Right lobe of liver (tissue), 6 donors: Measurements from ENCODE around the gene ABI3. TPM values are rescaled to one million over a fixed set of nuclear protein-coding genes. Genes with fewer than 3 reads are reported as not detected.

Experiments used
- ATAC-seq, 4 donors: fragments of 200-7000 bp; cut with Tn5 transposase; one replicate each; pipeline ENCODE4 v1.9.1; 2020; ENCODE audit warnings: mild to moderate bottlenecking in 4 of 4, moderate library complexity in 4 of 4
- DNase-seq, 3 donors: peaks; one replicate each; pipeline ENCODE4 v3.0.0-alpha.2; 2020
- H3K27ac ChIP-seq, 3 donors: fragments of 200-600 bp; one replicate each; pipeline ENCODE4 v1.8.0; 2022
- H3K27me3 ChIP-seq, 2 donors: fragments of 200-600 bp; one replicate each; pipeline ENCODE4 v1.8.0; 2022
- H3K36me3 ChIP-seq, 4 donors: fragments of 200-600 bp; sonication (generic) in 1 of 4; one replicate each; pipeline versions ENCODE4 v1.5.1 to v1.8.0; 2017 to 2022; ENCODE audit warnings: control low read depth in 1 of 4
- H3K4me1 ChIP-seq, 4 donors: fragments of 200-600 bp; sonication (generic) in 1 of 4; one replicate each; pipeline versions ENCODE4 v1.5.1 to v1.8.0; 2017 to 2022; ENCODE audit warnings: control low read depth in 1 of 4
- H3K4me3 ChIP-seq, 3 donors: fragments of 200-600 bp; one replicate each; pipeline ENCODE4 v1.8.0; 2022
- H3K9me3 ChIP-seq, 4 donors: fragments of 200-600 bp; sonication (generic) in 1 of 4; one replicate each; pipeline versions ENCODE4 v1.5.1 to v1.8.0; 2017 to 2022; ENCODE audit warnings: control low read depth in 1 of 4
- POLR2A ChIP-seq: fragments of 450-650 bp; IDR thresholded peaks from one replicate; pipeline ENCODE4 v1.6.1; 2017; ENCODE audit warnings: antibody characterized with exemption, mild to moderate bottlenecking
- WGBS: methylation state at CpG from one replicate; pipeline ENCODE4 v1.1.6; 2018; ENCODE audit warnings: low coverage, low lambda C conversion rate; ENCODE audit not compliant: insufficient coverage; ENCODE audit errors: missing lambda C conversion rate; 5-methylcytosine and 5-hydroxymethylcytosine counted together
- intact Hi-C, 2 donors: fragments of 100-400 bp; cut with DNase I; formaldehyde crosslinking; loops; one replicate each; pipeline versions ENCODE4 v1.11.2 to v1.14.1; 2022
- total RNA-seq, 6 experiments: library from RNA; depleted of rRNA in 2 of 6; stranded (reverse); fragments of >200 nt in 2 of 6; fragmentation: NEBNext Ultra II Directional in 3 of 6; extraction: Animal tissue kit (Norgen Biotek cat#: 25700) in 3 of 6; gene quantifications; one replicate each; pipeline versions ENCODE4 v1.1.0 to v1.2.4, GENCODE V29; 2016 to 2023
- TF ChIP-seq, protein P1 (sequence below), 4 donors: fragments of 200-600 bp in 3 of 4; fragments of 450-650 bp in 1 of 4; IDR thresholded peaks; one replicate each; pipeline versions ENCODE4 v1.5.1 to v1.8.0; 2016 to 2022; ENCODE audit warnings: antibody characterized with exemption in 4 of 4, mild to moderate bottlenecking in 2 of 4
- donor health status: DM: no; HTN: yes; CAD: no.
- donor health status: DM: no; HTN: no; CAD: no.
- donor health status: DM: no; HTN: no; CAD: no.
- donor health status: DM: no; HTN: yes; CAD: no.
- donor health status: DM: no; HTN: yes; CAD: no.

The ABI3 gene
- total RNA-seq, 6 experiments from 2014 or later, result 3.0 to 9.7 (median 3.8) TPM

DNA sequence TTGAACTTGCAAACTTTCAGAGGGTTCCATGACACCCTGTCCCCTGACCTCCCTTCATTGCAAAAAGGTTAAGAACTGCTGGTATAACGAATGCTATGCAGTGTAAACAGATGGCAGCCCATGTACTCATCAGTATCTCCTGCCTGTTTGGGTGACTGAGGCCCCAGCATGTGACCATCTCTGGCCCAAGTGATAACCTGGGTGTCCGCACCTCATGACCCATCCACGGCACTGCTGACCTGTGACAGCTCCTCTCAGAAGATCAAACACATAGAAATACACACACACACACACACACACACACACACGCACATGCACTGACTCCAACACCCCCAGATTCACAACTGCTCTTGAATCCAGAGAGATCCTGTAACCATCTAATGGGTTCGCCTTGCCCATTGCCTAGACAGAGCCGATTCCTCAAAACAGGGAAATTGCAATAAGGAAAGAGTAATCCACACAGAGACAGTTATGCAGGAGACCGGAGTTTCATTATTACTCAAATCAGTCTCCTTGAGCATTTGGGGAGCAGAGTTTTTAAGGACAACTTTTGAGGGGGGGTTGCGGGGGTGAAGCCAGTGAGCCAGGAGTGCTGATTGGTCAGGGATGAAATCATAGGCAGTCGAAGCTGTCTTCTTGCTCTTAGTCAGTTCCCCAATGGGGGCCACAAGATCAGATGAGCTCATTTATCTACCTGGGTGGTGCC, 31.3 kb downstream of the ABI3 start:
- intact Hi-C loops, result no loop called here
- no peak for ATAC-seq
- 64% methylated on average over 7 of the region's 9 CpGs for whole genome bisulfite sequencing

DNA sequence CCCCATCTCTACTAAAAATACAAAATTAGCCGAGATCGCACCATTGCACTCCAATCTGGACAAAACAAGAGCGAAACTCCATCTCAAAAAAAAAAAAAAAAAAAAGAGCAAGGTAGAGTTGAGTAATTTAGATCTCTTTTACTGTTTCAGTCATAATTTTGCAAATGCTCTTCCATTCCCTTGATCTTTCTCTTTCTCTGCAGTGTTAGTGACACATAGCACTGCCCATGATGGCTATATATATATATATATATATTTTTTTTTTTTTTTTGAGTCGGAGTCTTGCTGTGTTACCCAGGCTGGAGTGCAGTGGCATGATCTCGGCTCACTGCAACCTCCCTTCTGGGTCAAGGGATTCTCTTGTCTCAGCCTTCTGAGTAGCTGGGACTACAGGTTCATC, 32.3 kb downstream of the ABI3 start:
- intact Hi-C loops, result no loop called here
- 67% methylated on average over 3 of the region's 5 CpGs for WGBS
- Histone ChIP-seq H3K27me3 (no peaks in the 10 kb centered on the region), H3K36me3 (no peaks in the 10 kb centered on the region), H3K9me3 (no peaks in the 10 kb centered on the region), H3K4me3 (no peak overlapping the region), H3K27ac (no peak overlapping the region), H3K4me1 (no peaks in the 10 kb centered on the region)
- ATAC-seq, result no peak
- no peak for TF ChIP-seq POLR2A
- TF ChIP-seq, protein P1, sequence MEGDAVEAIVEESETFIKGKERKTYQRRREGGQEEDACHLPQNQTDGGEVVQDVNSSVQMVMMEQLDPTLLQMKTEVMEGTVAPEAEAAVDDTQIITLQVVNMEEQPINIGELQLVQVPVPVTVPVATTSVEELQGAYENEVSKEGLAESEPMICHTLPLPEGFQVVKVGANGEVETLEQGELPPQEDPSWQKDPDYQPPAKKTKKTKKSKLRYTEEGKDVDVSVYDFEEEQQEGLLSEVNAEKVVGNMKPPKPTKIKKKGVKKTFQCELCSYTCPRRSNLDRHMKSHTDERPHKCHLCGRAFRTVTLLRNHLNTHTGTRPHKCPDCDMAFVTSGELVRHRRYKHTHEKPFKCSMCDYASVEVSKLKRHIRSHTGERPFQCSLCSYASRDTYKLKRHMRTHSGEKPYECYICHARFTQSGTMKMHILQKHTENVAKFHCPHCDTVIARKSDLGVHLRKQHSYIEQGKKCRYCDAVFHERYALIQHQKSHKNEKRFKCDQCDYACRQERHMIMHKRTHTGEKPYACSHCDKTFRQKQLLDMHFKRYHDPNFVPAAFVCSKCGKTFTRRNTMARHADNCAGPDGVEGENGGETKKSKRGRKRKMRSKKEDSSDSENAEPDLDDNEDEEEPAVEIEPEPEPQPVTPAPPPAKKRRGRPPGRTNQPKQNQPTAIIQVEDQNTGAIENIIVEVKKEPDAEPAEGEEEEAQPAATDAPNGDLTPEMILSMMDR (IDR thresholded peaks at IDR 0.05), result no peak
- no peak for DNase-seq

More for the DNA sequence above, 31.3 kb downstream of the ABI3 start:
- H3K27ac ChIP-seq, result no peak overlapping the region
- no peaks in the 10 kb centered on the region for H3K36me3 ChIP-seq
- TF ChIP-seq, protein P1 (IDR thresholded peaks at IDR 0.05), result no peak
- TF ChIP-seq POLR2A, result no peak
- no peaks in the 10 kb centered on the region for H3K27me3 ChIP-seq
- H3K9me3 ChIP-seq, result no peaks in the 10 kb centered on the region
- H3K4me1 ChIP-seq, result no peaks in the 10 kb centered on the region
- DNase-seq, result no peak
- H3K4me3 ChIP-seq, result no peak overlapping the region

DNA sequence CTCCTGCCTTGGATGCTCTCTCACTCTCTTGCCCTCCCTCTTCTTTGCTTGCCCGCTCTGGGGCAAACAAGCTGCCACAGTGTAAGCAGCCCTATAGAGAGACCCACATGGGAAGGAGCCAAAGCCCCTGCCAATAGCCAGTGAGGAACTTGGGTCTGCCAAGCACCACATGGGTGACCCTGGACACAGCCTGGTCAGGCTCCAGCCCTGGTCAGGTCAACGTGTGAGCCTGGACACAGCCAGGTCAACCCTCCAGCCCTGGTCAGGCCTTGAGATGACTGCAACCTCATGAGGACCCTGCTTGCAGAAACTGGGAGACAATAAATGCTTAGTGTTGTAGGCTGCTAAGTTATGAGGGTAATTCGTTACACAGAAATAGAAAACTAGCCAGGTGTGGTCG, 34.3 kb downstream of the ABI3 start:
- no peak for ATAC-seq
- intact Hi-C loops, result no loop called here

DNA sequence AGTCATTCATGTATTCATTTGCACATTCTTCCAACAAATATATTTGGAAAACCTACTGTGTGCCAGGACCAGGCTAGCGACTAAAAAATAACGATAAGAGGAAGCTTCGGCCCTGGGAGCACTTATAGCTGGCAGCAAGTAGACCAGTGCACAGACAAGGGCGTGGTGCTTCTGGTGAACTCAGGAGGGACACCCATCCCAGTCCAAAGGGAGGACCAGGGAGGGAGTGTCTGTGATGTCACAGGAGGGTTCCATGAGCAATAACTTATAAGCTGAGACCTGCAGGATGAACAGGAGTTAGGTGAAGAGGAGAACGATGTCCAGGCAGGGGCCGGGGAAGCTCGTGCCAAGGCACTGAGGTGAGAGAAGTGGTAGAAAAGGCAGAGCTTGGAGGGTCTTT, 37.4 kb downstream of the ABI3 start:
- no peaks in the 10 kb centered on the region for H3K9me3 ChIP-seq
- H3K27me3 ChIP-seq, result no peaks in the 10 kb centered on the region
- TF ChIP-seq, protein P1 (IDR thresholded peaks at IDR 0.05), result no peak
- no peak for TF ChIP-seq POLR2A
- H3K4me3 ChIP-seq, result no peak overlapping the region
- no peaks in the 10 kb centered on the region for H3K36me3 ChIP-seq
- DNase-seq, result no peak
- no peak for ATAC-seq
- 72% methylated on average over 7 of the region's 7 CpGs for WGBS
- H3K4me1 ChIP-seq, result no peaks in the 10 kb centered on the region
- H3K27ac ChIP-seq, result no peak overlapping the region
- intact Hi-C loops, result no loop called here

More for the DNA sequence above, 34.3 kb downstream of the ABI3 start:
- H3K4me1 ChIP-seq, result no peaks in the 10 kb centered on the region
- no peak for DNase-seq
- no peak overlapping the region for H3K4me3 ChIP-seq
- no peaks in the 10 kb centered on the region for H3K27me3 ChIP-seq
- 63% methylated on average over 2 of the region's 4 CpGs for WGBS
- no peak overlapping the region for H3K27ac ChIP-seq
- H3K36me3 ChIP-seq, result no peaks in the 10 kb centered on the region
- H3K9me3 ChIP-seq, result no peaks in the 10 kb centered on the region
- TF ChIP-seq POLR2A, result no peak
- TF ChIP-seq, protein P1 (IDR thresholded peaks at IDR 0.05), result no peak
